HG03196 (cell line): ENCODE measurements around the gene CYTH4.
A peak's percentile ranks its signal among the peaks of the same experiment; 100 is the strongest.
"Not testable (repeated sequence)": the region's sequence is repeated elsewhere in the genome, so short reads cannot be mapped to it uniquely, and the experiment has no call there.

Experiments used
- ATAC-seq: cut with Tn5 transposase; IDR thresholded peaks from one replicate; pipeline ENCODE4 v1.9.1; 2021; ENCODE audit not compliant: unreplicated experiment

Gene CYTH4

GRCh38 chr22:37282385-37282677 lies at the start of gene CYTH4:
Gene CYTH4, plus strand, starts transcription at chr22:37282508. Its CDS starts 62 bp downstream, at chr22:37282570.
- ATAC-seq: no peak

GRCh38 chr22:37233371-37233750 lies 48.9 kb upstream of the CYTH4 start:
- not testable (repeated sequence) for ATAC-seq

GRCh38 chr22:37233751-37234631 lies 48.3 kb upstream of the CYTH4 start:
- ATAC-seq: no peak

- ATAC-seq: no peak
Measured at GRCh38 chr22:37234736-37235711, 47.3 kb upstream of the CYTH4 start.

- no peak for ATAC-seq
Measured at GRCh38 chr22:37235897-37236607, 46.3 kb upstream of the CYTH4 start.

- ATAC-seq: no peak
Measured at GRCh38 chr22:37237371-37238268, 44.7 kb upstream of the CYTH4 start.

- no peak for ATAC-seq
Measured at GRCh38 chr22:37239336-37240239, 42.7 kb upstream of the CYTH4 start.

- ATAC-seq: no peak
Measured at GRCh38 chr22:37240240-37240940, 41.9 kb upstream of the CYTH4 start.

GRCh38 chr22:37240941-37241320 lies 41.4 kb upstream of the CYTH4 start:
- no peak for ATAC-seq

- no peak for ATAC-seq
Measured at GRCh38 chr22:37241351-37242142, 40.8 kb upstream of the CYTH4 start.

- ATAC-seq: peak; percentile 45
Measured at GRCh38 chr22:37242395-37242918, 39.9 kb upstream of the CYTH4 start.

- ATAC-seq: no peak
Measured at GRCh38 chr22:37243402-37244113, 38.8 kb upstream of the CYTH4 start.

- ATAC-seq: peak; percentile 40
Measured at GRCh38 chr22:37244114-37244921, 38.0 kb upstream of the CYTH4 start, which contains the start of gene RAC2. Gene RAC2, minus strand, starts transcription at chr22:37244269. Its CDS starts 121 bp downstream, at chr22:37244148.

GRCh38 chr22:37244922-37245722 lies 37.2 kb upstream of the CYTH4 start:
- peak; percentile 31 for ATAC-seq

GRCh38 chr22:37245740-37246139 lies 36.6 kb upstream of the CYTH4 start:
- no peak for ATAC-seq
